C4-2B (cell line): Measurements from ENCODE around the gene FOXI1.
A peak's percentile ranks its signal among the peaks of the same experiment; 100 is the strongest.

ENCODE experiments used
- H3K27ac ChIP-seq: fragments of 450-650 bp; 2 replicates; pipeline ENCODE4 v1.5.1; 2017
- CTCF ChIP-seq: fragments of 450-650 bp; conservative IDR thresholded peaks from 2 replicates; pipeline ENCODE4 v1.5.1; 2017; ENCODE audit warnings: mild to moderate bottlenecking
- ZFX ChIP-seq: fragments of 450-650 bp; IDR thresholded peaks from 2 replicates; pipeline ENCODE4 v1.6.1; 2017

FOXI1 gene

GRCh38 chr5:170070556-170071412 is 34.9 kb upstream of the FOXI1 start:
- TF ChIP-seq CTCF, result peak; percentile 93
- TF ChIP-seq ZFX, result no peak
- H3K27ac ChIP-seq, result no peak overlapping the region

- H3K27ac ChIP-seq, result no peak overlapping the region
- TF ChIP-seq ZFX, result no peak
- no peak for TF ChIP-seq CTCF
Measured at GRCh38 chr5:170071748-170072147, 33.9 kb upstream of the FOXI1 start.

GRCh38 chr5:170075696-170076095 is 30.0 kb upstream of the FOXI1 start:
- H3K27ac ChIP-seq, result no peak overlapping the region
- no peak for TF ChIP-seq CTCF

GRCh38 chr5:170076211-170076610 is 29.5 kb upstream of the FOXI1 start:
- no peak for TF ChIP-seq CTCF
- no peak for TF ChIP-seq ZFX
- H3K27ac ChIP-seq, result no peak overlapping the region

GRCh38 chr5:170076739-170077138 is 29.0 kb upstream of the FOXI1 start:
- no peak for TF ChIP-seq ZFX
- TF ChIP-seq CTCF, result no peak
- H3K27ac ChIP-seq, result no peak overlapping the region

- TF ChIP-seq CTCF, result no peak
- TF ChIP-seq ZFX, result no peak
- H3K27ac ChIP-seq, result no peak overlapping the region
Measured at GRCh38 chr5:170077526-170077925, 28.2 kb upstream of the FOXI1 start.

- no peak overlapping the region for H3K27ac ChIP-seq
- TF ChIP-seq CTCF (no peak), ZFX (no peak)
Measured at GRCh38 chr5:170078458-170078857, 27.2 kb upstream of the FOXI1 start.
